ENCODE results near the gene CKMT2.

- no peak for TF ChIP-seq CTCF (IDR thresholded peaks at IDR 0.05; ENCODE audit: insufficient read depth, low read length)
- no peak for TF ChIP-seq POLR2AphosphoS5 (IDR thresholded peaks at IDR 0.05; ENCODE audit: low read depth)
- no peak for TF ChIP-seq SPI1 (IDR thresholded peaks at IDR 0.05; ENCODE audit: borderline replicate concordance, low read depth)
- TF ChIP-seq, protein P1, sequence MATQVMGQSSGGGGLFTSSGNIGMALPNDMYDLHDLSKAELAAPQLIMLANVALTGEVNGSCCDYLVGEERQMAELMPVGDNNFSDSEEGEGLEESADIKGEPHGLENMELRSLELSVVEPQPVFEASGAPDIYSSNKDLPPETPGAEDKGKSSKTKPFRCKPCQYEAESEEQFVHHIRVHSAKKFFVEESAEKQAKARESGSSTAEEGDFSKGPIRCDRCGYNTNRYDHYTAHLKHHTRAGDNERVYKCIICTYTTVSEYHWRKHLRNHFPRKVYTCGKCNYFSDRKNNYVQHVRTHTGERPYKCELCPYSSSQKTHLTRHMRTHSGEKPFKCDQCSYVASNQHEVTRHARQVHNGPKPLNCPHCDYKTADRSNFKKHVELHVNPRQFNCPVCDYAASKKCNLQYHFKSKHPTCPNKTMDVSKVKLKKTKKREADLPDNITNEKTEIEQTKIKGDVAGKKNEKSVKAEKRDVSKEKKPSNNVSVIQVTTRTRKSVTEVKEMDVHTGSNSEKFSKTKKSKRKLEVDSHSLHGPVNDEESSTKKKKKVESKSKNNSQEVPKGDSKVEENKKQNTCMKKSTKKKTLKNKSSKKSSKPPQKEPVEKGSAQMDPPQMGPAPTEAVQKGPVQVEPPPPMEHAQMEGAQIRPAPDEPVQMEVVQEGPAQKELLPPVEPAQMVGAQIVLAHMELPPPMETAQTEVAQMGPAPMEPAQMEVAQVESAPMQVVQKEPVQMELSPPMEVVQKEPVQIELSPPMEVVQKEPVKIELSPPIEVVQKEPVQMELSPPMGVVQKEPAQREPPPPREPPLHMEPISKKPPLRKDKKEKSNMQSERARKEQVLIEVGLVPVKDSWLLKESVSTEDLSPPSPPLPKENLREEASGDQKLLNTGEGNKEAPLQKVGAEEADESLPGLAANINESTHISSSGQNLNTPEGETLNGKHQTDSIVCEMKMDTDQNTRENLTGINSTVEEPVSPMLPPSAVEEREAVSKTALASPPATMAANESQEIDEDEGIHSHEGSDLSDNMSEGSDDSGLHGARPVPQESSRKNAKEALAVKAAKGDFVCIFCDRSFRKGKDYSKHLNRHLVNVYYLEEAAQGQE (IDR thresholded peaks at IDR 0.05; ENCODE audit: insufficient replicate concordance, low read depth), result no peak
Observed at GRCh38 chr5:81246697-81247096, 13.6 kb downstream of the CKMT2 start.

All from HL-60 (cell line).